Measurements from ENCODE around the gene ABHD12.

DNA sequence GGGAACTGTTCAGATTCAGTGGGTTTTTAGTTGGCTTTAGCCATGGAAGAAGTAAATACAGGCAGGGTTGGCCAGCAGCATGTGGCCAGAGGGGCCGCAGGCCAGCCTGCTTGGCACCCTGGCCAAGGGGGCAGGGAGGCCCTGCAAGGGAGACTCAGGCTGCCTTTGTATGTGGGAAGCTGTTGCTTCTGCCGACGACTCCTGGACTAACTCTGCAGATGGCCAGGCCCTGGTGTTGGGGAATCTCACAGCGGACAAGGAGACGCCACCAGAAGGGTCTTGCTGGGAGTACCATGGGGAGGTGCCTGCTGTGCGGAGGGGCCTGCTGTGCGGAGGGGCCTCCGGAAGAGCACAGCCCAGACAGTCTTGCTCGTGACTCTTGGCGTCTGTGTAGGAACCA is 117.6 kb downstream of the ABHD12 start:
- TF ChIP-seq EZH2phosphoT487 (IDR thresholded peaks at IDR 0.05; ENCODE audit: borderline replicate concordance, low read length), result no peak
- TF ChIP-seq, protein P1, sequence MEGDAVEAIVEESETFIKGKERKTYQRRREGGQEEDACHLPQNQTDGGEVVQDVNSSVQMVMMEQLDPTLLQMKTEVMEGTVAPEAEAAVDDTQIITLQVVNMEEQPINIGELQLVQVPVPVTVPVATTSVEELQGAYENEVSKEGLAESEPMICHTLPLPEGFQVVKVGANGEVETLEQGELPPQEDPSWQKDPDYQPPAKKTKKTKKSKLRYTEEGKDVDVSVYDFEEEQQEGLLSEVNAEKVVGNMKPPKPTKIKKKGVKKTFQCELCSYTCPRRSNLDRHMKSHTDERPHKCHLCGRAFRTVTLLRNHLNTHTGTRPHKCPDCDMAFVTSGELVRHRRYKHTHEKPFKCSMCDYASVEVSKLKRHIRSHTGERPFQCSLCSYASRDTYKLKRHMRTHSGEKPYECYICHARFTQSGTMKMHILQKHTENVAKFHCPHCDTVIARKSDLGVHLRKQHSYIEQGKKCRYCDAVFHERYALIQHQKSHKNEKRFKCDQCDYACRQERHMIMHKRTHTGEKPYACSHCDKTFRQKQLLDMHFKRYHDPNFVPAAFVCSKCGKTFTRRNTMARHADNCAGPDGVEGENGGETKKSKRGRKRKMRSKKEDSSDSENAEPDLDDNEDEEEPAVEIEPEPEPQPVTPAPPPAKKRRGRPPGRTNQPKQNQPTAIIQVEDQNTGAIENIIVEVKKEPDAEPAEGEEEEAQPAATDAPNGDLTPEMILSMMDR (conservative IDR thresholded peaks at IDR 0.05; ENCODE audit: low read depth, low read length), result no peak
- no peak for TF ChIP-seq EZH2 (IDR thresholded peaks at IDR 0.05; ENCODE audit: low read length, unreplicated experiment)

Data from PC-3 (cell line).